ENCODE measurements around the gene GUF1.

Gene GUF1, protein sequence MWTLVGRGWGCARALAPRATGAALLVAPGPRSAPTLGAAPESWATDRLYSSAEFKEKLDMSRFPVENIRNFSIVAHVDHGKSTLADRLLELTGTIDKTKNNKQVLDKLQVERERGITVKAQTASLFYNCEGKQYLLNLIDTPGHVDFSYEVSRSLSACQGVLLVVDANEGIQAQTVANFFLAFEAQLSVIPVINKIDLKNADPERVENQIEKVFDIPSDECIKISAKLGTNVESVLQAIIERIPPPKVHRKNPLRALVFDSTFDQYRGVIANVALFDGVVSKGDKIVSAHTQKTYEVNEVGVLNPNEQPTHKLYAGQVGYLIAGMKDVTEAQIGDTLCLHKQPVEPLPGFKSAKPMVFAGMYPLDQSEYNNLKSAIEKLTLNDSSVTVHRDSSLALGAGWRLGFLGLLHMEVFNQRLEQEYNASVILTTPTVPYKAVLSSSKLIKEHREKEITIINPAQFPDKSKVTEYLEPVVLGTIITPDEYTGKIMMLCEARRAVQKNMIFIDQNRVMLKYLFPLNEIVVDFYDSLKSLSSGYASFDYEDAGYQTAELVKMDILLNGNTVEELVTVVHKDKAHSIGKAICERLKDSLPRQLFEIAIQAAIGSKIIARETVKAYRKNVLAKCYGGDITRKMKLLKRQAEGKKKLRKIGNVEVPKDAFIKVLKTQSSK

DNA sequence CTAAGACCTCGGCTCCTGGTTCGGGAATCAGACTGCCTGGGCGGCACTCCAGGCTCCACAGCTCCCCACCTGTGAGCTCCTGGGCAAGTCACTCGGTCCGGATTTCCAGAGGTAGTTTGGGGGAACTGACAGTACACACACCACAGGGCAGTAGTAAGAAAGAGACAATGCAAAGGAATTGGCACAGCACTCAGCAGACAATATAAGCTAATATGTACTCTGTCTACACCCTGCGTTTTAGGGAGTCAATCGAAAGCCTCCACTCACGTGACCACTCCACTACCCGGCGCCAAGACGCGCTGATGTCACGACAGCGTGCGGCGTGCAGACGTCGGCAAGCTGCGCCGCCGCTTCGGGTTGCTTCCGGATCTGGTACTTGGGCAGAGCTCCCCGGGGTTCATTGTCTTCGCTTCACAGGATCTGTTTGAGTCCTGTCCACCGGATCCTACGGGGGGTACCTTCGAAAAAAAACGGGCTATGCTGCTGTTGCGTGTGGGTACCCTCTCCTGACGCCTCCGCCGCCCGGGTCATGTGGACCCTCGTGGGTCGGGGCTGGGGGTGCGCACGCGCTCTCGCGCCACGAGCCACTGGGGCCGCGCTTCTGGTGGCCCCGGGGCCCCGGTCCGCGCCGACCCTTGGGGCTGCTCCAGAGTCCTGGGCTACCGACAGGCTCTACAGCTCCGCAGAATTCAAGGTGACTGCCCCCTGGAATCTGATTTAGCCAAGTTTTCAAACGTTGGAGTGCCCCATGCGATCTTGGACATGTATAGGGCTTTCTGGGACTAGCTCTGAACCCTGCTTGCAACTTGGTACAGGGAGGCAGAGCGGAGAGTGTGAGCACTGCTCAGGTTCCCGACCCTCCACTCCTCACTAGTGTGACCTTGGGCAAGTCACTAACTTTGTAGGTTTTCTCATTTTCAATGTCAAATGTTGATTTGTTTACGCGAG lies at the start of gene GUF1:
Gene GUF1 (plus strand): TSS at position 327 of the 948 bp plus-strand sequence. CDS start 203 bp downstream, at position 530.
- TF ChIP-seq, protein P1, sequence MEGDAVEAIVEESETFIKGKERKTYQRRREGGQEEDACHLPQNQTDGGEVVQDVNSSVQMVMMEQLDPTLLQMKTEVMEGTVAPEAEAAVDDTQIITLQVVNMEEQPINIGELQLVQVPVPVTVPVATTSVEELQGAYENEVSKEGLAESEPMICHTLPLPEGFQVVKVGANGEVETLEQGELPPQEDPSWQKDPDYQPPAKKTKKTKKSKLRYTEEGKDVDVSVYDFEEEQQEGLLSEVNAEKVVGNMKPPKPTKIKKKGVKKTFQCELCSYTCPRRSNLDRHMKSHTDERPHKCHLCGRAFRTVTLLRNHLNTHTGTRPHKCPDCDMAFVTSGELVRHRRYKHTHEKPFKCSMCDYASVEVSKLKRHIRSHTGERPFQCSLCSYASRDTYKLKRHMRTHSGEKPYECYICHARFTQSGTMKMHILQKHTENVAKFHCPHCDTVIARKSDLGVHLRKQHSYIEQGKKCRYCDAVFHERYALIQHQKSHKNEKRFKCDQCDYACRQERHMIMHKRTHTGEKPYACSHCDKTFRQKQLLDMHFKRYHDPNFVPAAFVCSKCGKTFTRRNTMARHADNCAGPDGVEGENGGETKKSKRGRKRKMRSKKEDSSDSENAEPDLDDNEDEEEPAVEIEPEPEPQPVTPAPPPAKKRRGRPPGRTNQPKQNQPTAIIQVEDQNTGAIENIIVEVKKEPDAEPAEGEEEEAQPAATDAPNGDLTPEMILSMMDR (IDR thresholded peaks at IDR 0.05; ENCODE audit: extremely low read depth, missing control alignments) = no peak

DNA sequence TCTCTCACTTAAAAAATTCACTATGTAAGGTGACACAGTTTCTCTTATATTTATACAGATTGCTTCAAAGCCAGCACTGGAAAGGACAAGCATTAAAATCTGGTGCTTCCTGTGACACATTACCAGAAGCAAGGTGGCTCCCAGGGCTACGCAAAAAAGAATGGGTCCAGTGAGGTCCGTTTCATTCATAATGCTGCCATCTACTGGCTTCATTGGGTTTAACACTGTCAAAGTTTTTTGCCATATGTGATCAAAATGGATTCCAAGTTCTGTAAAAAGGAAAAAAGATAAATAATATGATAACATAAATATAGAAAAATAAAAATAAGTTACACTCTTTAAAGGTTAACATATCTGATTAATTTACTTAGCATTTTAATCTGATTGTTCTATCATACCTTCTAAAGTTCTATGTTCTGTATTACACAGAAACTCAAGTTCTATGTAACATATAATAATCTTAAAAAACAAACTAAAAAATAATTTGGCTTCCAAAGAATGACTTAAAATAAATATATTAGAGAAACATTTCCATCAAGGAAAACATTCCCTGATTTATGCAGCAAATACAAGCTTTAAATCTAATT lies 48.8 kb upstream of the GUF1 start:
- DNase-seq (ENCODE audit: low spot score) = peak; percentile 42
- TF ChIP-seq, protein P1 (IDR thresholded peaks at IDR 0.05; ENCODE audit: extremely low read depth, missing control alignments) = peak; percentile 35

More for the DNA sequence above, at the start of gene GUF1:
- peak; percentile 89 for DNase-seq (ENCODE audit: low spot score)

DNA sequence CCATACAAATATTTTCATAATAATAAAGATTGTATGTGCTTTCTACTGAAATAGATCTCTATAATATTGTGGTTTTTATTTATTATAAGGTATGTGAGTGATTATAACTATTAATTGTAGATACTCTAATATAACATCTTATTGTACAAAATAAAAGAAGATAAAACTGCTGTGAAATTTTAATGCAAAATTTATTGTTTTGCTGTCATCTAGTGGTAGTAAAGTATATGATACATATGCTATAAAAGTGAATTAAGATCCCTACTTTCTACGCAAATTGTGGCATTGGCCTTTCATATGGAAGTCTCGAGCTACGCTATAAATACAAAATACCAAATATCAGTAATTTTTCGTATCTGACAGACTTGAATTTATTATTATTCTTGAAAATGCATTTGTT lies 46.1 kb upstream of the GUF1 start:
- TF ChIP-seq, protein P1 (IDR thresholded peaks at IDR 0.05; ENCODE audit: extremely low read depth, missing control alignments) = no peak
- DNase-seq (ENCODE audit: low spot score) = no peak

DNA sequence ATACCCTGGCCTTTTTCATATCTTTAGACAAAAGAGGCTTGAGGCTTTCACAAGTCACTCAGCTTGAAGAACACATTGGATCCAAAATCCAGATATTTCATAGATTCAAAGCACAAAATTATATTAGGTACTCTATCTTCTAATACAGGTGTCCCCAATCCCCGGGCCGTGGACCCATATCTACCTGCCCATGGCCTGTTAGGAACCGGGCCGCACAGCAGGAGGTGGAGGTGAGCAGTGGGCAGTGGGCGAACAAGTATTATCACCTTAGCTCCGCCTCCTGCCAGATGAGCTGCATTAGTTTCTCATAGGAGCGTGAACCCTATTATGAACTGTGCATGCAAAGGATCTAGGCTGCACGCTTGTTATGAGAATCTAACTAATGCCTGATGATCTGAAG lies 45.5 kb upstream of the GUF1 start:
- TF ChIP-seq, protein P1 (IDR thresholded peaks at IDR 0.05; ENCODE audit: extremely low read depth, missing control alignments) = no peak
- no peak for DNase-seq (ENCODE audit: low spot score)

DNA sequence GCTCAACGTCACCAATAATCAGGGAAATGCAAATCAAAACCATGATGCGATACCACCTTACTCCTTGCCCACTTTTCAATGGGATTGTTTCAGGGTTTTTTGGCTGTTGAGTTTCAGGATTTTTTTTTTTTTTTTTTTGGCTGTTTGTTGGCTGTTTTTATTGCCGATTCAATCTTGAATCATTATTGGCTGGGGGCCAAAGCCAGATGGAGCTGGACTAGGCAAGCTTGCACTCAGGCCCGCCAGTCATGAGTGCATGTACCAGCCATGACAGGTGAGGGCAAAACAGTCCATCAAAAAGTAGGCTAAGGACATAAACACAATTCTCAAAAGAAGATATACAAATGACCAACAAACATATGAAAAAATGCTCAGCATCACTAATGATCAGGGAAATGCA lies 40.1 kb upstream of the GUF1 start:
- DNase-seq (ENCODE audit: low spot score) = no peak
- TF ChIP-seq, protein P1 (IDR thresholded peaks at IDR 0.05; ENCODE audit: extremely low read depth, missing control alignments) = no peak

DNA sequence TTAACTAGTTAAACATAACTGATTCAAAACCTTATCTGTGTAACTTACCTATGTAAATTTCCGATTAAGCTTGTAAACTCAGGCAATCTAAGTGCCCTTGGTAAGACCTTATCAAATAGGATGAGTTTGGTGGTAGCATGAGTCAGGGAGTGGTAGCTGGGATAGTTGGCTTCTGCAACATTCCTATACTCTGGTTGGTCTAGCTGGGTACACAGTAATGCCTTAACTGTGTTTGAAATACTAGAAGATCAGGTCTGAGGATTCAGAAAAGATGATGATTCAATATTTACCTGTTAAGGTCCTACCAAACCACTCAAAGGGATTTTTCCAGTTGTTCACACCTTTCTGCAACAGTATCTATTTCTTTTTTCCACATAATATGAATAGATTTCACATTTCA lies 32.1 kb upstream of the GUF1 start:
- TF ChIP-seq, protein P1 (IDR thresholded peaks at IDR 0.05; ENCODE audit: extremely low read depth, missing control alignments) = no peak
- no peak for DNase-seq (ENCODE audit: low spot score)
